GM21447 (cell line): ENCODE results near the gene MAP1LC3B.
A peak's percentile ranks its signal among the peaks of the same experiment; 100 is the strongest.
"Not testable (repeated sequence)": the region's sequence is repeated elsewhere in the genome, so short reads cannot be mapped to it uniquely, and the experiment has no call there.

ENCODE experiments used
- ATAC-seq: cut with Tn5 transposase; IDR thresholded peaks from one replicate; pipeline ENCODE4 v1.9.1; 2021; ENCODE audit not compliant: unreplicated experiment

MAP1LC3B gene

DNA sequence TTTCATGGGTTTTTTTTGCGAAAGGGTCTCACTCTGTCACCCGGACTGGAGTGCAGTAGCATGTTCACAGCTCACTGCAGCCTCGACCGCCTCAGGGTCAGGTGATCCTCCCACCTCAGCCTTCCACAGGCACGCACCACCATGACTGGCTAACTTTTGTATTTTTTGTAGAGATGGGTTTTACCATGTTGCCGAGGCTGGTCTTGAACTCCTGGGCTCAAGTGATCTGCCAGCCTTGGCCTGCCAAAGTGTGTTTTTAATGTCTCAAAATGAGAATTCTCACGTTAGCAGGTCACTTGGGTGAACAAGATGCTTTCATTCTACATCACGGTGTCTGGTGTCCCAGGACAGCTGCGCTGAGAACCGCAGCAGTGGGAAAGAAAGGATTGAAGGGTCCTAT, 11.7 kb upstream of the MAP1LC3B start:
- no peak for ATAC-seq

- ATAC-seq: no peak
Measured at GRCh38 chr16:87380881-87381280, 11.3 kb upstream of the MAP1LC3B start.

DNA sequence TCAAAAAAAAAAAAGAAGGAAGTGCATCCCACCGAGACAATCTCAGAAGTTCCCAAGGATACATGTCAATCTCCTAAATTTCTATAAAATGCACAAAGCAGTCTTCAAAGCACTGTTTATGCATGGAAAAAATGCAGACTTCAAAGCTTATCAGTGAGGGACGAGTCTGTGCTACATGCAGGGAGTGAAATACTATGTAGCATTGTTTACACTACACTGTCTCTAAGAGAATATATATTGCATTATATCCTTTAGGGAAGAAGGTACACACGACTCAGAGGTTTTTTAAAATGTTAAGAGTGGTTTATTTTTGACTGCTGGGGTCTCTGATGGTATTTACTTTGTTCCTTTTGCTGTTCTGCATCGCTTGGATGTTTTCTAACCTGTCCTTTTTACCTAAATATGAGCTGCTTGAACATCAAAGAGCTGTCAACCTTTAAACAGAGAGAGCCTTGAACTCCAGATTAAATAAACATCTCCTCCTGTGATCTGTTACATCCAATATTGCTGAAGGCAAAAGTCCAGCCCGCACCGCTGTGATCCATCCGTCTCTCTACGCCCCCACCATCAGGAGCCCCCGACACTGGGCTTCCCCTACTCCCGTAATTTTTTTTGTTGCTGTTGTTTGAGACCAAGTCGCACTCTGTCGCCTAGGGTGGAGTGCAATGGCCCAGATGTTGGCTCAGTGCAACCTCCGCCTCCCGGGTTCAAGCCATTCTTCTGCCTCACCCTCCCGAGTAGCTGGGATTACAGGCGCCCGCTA, 9.9 kb upstream of the MAP1LC3B start:
- no peak for ATAC-seq

- ATAC-seq: peak; percentile 37
Measured at GRCh38 chr16:87383505-87384161, 8.5 kb upstream of the MAP1LC3B start, which contains the start of gene FBXO31. TSS of gene FBXO31 (minus strand) at chr16:87383776. CDS start at chr16:87383744, 32 bp downstream.

DNA sequence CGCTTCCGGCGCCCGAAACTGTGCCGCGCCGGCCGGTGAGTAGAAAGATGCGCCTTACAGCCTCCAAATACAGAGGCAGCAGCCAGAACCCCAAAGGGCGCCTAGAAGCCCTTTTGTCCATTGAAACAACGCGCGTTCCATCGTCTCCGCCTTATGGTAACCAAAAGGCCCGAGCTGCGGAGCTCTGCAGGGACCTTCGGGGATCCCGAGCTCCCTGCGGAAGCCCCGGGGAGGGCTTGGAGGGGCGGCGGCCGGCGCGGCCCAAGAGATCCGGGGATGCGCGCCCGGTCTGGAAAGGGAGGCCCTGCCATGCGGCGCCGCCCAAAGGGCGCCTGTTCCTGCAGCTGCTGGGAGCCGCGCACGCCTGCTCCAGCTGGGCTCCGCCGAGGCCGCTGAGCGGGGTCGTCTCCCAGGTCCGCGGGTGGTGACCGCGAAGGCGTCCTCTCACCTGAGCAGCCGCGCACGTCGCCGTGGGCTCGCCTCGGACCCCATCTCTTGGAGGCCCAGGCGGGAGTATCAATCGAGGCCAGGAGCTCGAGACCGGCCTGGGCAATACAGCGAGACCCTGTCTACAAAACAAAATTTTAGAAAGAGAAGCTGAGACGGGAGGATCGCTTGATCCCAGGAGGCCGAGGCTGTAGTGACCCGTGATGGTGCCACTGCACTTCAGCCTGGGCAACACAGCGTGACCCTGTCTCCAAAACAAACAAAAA, 7.8 kb upstream of the MAP1LC3B start:
- ATAC-seq: peak; percentile 30

- ATAC-seq: not testable (repeated sequence)
Measured at GRCh38 chr16:87384875-87385167, 7.3 kb upstream of the MAP1LC3B start.

GRCh38 chr16:87387942-87388817, 4.0 kb upstream of the MAP1LC3B start:
- peak; percentile 54 for ATAC-seq

DNA sequence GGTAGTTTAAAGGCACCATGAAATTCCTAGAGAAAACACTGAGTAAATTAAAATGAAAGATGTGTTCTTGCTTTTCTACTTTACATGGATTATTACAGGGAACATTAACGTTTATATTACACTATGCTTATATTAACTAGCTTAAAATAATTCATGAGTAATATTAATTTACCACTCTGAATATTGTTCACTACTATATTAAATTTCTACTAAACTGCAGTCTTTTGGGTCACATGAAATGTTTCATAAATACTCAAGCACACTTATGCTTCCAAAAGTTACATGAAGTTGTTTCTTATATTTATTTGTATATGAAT, 3.4 kb upstream of the MAP1LC3B start:
- ATAC-seq: no peak

GRCh38 chr16:87389245-87389644, 2.9 kb upstream of the MAP1LC3B start:
- no peak for ATAC-seq

DNA sequence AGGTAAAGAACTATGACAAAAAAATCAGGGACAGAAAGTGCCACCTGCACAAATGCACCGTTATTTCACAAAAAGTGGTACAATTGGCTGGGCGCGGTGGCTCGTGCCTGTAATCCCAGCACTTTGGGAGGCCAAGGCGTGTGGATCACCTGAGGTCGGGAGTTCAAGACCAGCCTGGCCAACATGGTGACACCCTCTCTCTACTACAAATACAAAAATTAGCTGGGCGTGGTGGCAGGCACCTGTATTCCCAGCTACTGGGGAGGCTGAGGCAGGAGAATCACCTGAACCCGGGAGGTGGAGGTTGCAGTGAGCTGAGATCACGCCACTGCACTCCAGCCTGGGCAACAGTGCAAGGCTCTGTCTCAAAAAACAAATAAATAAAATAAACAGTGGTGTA, 2.2 kb upstream of the MAP1LC3B start:
- not testable (repeated sequence) for ATAC-seq

DNA sequence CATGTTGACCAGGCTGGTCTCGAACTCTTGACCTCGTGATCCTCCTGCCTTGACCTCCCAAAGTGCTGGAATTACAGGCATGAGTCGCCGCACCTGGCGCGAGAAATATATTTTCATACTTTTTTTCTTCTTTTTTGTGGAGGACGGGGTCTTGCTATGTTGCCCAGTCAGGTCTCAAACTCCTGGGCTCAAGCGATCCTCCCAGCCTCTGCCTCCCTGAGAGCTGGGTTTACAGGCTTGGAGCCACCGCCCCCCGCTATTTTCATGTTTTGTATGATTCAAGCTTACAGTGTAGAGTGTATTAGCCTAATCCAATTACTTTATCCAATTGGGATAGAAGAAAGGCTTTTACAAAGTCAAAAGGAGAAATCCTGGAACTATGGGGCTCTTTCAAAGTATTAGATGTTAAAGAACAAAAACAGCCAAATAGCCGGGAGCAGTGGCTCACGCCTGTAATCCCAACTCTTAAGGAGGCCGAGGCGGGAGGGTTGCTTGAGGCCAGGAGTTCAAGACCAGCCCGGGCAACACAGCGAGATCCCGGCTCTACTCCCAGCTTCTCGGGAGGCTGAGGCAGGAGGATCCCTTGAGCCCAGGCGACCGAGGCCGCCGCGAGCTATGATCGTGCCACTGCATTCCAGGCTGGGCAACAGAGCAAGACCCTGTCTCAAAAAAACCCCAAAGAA, 1.4 kb upstream of the MAP1LC3B start:
- ATAC-seq: no peak

DNA sequence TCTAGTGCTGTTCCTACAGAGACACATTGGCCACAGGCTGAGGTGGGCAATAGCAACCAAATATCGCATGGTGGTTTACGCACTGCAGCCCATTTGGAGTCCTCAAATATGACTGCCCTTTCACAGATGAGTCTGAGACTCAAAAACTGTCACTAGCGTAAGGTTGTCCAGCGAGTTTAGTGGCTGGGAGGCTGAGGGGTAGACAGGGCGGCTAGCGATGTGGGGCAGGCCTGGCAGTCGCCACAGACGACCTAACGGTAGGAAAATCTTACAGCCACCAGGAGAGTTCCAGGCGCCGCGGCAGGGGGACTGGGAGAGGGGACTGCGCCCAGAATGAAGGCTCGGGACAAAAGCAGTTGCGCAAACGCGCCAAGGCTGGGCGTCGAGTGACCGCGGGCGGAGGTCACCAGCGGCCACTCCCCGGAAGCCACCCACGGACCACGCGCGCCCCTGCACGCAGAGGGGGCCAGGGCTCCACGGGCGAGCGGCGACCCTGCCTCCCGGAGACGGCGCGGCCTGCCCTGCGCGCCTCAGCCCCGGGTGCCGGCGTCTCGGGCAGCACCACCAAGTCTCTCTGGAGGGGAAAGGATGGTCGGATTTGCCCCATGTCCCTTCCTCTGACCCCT, 699 bp upstream of the MAP1LC3B start:
- peak; percentile 6 for ATAC-seq

- ATAC-seq: no peak
Measured at GRCh38 chr16:87392821-87393679, 914 bp downstream of the MAP1LC3B start.

DNA sequence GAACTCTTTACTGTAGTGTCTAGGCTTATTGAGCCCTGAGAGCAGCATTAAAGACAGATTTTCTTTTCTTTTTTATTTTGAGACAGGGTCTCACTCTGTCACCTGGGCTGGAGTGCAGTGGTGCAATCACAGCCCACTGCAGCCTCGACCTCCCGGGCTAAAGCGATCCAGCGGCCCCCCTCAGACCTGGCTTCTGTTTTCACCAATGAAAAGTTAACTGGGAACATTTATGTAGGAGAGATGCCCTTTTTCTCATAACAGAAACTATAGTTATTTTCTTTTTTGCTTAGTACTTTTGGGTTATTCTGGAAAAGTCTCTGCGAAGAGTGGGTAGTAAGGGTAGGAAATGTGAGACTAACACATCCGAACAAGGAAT, 1.5 kb downstream of the MAP1LC3B start:
- ATAC-seq: no peak

DNA sequence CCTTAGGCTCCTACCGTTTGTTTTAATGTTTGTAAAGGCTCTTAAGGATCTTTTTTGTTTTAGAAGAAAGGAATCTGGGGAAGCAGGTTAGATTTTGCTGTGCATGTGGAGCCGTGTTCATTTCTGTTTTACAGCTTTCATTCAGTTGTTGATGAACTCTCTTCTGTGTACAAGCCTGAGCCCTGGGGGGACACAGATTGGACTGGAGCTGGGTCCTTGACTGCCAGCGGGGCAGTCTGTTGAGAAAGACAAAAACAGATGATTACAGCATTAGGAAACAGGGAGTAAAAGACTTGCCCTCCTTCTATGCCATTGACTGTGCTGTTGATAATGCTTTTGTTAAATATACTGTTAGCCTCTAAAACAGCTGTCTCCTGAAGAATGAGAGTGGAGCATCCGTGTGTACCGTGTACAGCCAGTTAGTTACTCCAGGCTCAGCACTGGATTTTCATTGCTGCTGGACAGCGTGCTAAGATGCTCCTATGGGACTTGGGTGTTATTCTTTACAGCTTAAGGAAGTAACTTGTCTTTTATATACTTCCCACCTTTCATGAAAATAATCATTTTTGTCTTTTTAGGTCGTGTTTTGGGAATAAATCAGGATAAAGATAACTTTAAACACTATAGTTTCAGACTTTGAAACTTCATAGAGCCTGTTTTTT, 3.2 kb downstream of the MAP1LC3B start:
- no peak for ATAC-seq

DNA sequence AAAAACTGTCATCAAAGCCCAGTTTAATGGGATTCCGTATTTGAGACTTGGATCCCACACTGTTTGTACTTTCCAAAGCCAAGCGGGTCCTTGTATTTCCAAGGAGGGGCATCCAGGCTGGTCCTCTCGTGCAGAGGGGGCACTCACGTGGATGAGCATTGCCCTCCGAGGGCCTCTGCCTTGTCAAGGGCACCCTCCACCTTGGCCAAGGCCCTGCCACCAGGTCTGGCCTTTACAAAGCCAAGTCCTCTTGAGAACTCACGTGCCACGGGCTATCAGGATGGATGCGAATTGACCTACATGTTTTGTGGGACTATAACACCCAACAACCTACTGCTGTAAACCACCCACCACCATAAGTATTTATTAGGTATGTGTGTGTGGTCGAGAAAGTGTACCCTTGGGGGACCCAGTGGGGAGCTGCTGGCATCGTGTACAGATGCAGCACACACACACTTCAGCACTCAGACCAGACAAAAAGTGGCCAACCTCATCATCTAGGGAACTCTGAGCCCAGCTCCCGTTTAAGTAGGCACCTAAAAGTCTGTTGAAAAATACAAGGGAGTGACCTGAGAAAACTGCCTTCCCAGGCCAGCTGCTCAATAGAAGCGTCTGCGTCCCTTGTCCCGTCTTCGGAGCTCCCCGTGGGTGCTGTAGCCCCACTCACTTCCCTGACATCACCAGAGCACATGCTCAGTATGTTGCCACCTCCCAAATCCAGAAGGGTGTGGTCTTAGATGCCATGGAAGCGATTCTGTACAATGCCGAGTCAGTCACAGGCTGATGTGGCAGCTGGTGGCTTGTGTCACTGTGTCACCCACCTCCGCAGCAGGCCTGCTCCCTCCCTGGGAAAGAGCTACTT, 12.9 kb downstream of the MAP1LC3B start:
- no peak for ATAC-seq

- ATAC-seq: no peak
Measured at GRCh38 chr16:87406495-87407088, 14.5 kb downstream of the MAP1LC3B start.
